ENCODE results near the gene RNGTT.

GRCh38 chr6:88748141-88748540 lies 215.3 kb downstream of the RNGTT start:
- TF ChIP-seq POLR2AphosphoS5 (IDR thresholded peaks at IDR 0.05; ENCODE audit: borderline replicate concordance, low read depth, low read length) (no peak), EZH2 (IDR thresholded peaks at IDR 0.05) (no peak)
